ENCODE data around the gene CCDC88C.

Gene CCDC88C

DNA sequence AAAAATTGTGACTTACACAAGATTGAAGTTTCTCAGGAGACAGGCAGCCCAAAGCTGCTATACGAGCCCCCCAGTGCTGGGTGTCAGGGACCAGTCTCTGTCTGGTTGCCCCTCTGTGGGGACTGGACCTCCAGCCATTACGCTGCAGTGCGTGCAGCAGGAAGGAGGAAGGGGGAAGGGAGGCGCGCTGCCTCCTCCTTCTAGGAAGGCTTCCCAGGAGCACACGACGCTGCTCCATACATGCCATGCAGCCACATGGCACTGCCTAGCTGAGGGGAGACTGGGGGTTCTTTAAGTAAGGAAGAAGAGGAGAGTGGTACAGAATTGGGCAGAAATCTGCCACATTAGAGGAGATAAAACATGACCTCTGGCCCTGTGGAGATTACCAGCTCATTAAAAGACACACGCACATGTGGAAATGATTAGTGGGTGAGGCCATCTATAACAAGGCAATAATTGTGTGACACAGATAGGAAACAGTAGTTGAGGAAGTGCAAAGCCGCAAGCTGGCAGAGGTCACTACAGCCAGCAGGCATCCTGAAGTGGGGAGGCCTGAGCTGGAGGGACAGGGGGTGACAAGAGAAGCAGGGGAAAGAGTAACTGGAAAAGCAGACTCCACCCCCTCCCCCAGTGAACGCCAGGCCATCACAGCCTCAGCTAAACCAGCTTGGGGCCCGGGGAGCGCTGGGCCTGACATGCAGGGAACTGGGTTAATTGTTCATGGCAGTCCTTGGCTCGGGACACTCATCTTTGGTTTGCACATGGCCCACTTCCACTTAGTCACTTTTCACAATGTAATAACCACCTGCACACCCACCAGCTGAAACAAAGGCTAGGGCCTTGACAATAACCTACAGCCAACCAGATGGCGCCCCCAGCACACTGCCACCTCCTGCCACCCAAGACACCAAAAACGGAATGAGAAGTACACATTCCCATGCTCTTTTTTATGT lies 39.6 kb downstream of the CCDC88C start:
- no peaks in the 10 kb centered on the region for H3K9me3 ChIP-seq
- TF ChIP-seq CTCF (IDR thresholded peaks at IDR 0.05): no peak
- no peak for DNase-seq
- H3K4me3 ChIP-seq: no peak overlapping the region
- H3K27me3 ChIP-seq: peaks cover 0 to 7% of the 10 kb centered on the region in 2 donors
- peaks cover 0 to 3% (median 0%) of the 10 kb centered on the region in 4 donors for H3K4me1 ChIP-seq
- H3K27ac ChIP-seq: no peak overlapping the region
- intact Hi-C loops (cut with DNase I; ENCODE audit: low total_unique reads): no loop called here
- no peaks in the 10 kb centered on the region for H3K36me3 ChIP-seq

- peaks cover 0 to 4% (median 0%) of the 10 kb centered on the region in 4 donors for H3K4me1 ChIP-seq
- TF ChIP-seq CTCF (IDR thresholded peaks at IDR 0.05): no peak
- intact Hi-C loops (cut with DNase I; ENCODE audit: low total_unique reads): no loop called here
- H3K36me3 ChIP-seq: no peaks in the 10 kb centered on the region
- DNase-seq: no peak
- H3K4me3 ChIP-seq: no peak overlapping the region
- H3K27me3 ChIP-seq: peaks cover 0 to 13% of the 10 kb centered on the region in 2 donors
- no peaks in the 10 kb centered on the region for H3K9me3 ChIP-seq
- H3K27ac ChIP-seq: no peak overlapping the region
Measured at GRCh38 chr14:91376547-91377477, 40.8 kb downstream of the CCDC88C start.

DNA sequence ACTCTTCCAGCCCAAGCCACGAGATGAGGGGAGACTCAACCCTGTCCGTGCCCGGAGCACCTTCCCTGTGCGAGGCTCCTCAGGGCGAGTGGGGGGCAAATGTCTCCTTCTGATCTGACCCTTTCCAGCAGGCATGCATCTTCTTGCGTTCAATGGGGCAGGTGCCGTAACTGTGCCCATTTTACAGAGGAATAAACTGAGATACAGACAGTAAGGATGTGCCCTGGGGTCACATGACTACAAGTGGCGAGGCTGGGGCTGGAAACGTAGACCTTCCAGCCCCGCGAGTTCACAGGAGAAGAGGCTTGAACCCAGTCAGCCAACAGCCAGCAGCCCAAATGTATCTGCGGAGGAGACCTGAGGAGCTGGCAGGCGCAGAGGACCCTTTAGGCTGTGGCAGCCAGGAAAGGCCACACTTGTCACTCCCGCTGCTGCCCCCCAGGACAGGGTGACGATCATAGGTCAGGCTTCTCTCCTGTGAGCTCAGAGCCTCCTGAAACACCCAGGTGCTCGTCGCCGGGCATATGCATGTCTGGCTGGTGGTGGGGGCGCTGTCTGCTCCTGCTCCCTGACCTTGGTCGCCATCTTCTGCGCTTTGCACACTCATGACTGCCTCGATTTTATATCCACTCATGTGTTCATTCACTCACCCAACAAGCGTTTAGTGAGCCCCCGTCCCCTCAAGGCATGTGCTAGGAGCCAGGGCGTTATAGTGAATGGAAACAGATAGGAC lies 41.7 kb downstream of the CCDC88C start:
- peaks cover 0 to 9% (median 0%) of the 10 kb centered on the region in 4 donors for H3K4me1 ChIP-seq
- H3K27me3 ChIP-seq: peaks cover 0 to 22% of the 10 kb centered on the region in 2 donors
- no peak overlapping the region for H3K4me3 ChIP-seq
- no peak overlapping the region for H3K27ac ChIP-seq
- no peak for DNase-seq
- no peak for TF ChIP-seq CTCF (IDR thresholded peaks at IDR 0.05)
- intact Hi-C loops (cut with DNase I; ENCODE audit: low total_unique reads): no loop called here
- no peaks in the 10 kb centered on the region for H3K9me3 ChIP-seq
- no peaks in the 10 kb centered on the region for H3K36me3 ChIP-seq

DNA sequence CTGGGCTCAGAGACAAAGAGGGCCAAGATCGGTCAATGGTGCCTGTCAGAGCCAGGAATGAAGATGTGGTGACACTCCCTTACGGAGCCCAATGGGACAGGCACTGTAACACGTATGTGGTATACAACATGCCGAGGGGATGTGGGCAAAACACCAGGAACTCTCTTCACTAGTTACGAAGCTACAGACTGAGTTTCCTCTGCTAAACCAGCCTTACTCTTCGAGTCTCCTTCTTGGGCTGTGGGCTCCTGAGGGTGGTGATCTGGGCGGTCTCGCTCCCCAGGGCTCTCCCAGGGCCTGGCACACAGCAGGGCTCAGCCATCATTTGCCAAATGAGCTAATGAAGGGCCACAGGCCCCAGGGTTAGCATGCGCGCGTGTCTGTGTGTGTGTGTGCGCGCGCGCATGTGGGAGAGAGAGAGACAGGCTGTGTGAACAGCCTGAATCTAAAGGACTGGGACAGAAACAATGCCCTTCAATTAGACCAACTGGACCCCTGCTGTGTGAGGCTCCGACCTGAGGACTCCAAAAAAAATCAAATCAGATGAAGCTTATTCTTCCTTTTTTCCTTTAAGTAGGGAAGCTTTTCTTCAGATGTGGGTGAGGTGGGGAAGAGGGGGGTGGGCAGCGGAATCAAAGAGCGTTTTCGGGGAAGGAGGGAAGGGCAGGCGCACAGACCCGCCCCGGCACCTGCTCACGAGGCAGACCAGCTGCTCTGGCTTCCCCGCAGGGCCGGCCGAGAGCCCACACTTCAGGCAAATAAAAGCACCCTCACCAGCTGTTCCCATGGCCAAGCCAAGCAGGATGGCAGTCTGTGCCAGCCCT lies 42.5 kb downstream of the CCDC88C start:
- Histone ChIP-seq H3K27me3 (peaks cover 0 to 28% of the 10 kb centered on the region in 2 donors), H3K27ac (no peak overlapping the region), H3K4me1 (peaks cover 0 to 13% (median 0%) of the 10 kb centered on the region in 4 donors), H3K36me3 (no peaks in the 10 kb centered on the region), H3K9me3 (no peaks in the 10 kb centered on the region), H3K4me3 (no peak overlapping the region)
- intact Hi-C loops (cut with DNase I; ENCODE audit: low total_unique reads): no loop called here
- no peak for TF ChIP-seq CTCF (IDR thresholded peaks at IDR 0.05)
- DNase-seq: no peak

Data from tibial artery (tissue), 4 donors.